HG03575 (cell line): ENCODE results near the gene GJA5.

Experiments used
- ATAC-seq: cut with Tn5 transposase; IDR thresholded peaks from one replicate; pipeline ENCODE4 v1.9.1; 2021; ENCODE audit not compliant: unreplicated experiment, insufficient number of reproducible peaks, low FRiP score; ENCODE audit errors: extremely low read depth

Gene GJA5

DNA sequence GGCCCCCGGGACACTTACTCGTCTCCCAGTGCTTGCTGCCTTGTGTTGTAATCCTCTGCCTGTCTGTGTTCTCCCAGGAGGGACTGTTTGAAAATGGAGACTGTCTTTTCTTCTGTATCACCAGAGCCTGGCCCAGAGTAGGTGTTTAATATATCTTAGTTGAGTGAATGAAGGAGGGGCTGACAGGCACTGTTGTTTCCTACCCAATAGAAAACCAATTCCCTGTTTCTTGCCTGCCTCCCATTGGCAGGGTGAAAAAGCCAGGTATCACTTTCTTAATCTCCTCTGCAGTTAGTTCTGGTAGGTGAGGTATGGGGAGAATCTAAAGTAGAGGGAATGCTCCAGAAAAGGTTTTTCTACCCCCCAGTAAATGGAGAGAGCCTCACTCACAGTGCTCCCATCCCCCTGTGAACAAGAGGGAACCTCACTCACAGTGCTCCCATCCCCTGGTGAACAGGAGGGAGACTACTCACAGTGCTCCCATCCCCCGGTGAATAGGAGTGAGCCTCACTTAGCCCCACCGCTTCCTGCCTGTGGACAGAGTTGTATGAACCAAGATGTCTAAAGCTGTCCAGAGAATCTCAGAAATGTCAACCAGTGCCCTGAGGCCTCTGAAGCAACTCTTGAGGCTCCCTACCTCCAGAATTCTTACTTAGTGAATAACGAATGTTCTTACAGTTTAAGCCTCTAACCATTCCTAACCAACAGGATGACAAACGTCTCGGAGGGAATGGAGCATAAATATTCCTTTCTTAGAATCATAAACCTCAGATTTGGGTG lies at the start of gene GJA5:
GJA5 (minus strand) TSS at position 122 of the 780 bp plus-strand sequence. CDS start 1,364 bp downstream, outside the sequence.
- ATAC-seq = no peak

DNA sequence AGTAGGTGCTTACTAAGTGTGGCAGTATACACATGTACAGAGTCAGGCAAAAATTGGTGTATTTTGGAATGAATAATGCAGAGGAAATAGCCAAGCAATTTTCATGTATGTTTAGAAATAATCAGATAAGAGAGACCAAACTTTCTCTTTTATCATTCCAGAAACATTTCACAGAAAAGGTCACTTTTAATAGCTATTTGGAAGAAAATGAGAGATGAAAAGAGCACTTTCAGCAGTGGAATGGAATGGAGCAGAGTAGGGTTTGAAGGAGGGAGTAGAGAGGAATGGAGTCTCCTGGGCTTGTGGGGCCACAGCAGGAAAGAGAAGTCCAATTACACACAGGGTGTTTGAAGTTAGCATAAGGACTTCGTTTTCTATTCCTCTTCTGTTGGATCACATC lies 48.8 kb upstream of the GJA5 start:
- ATAC-seq = no peak

GRCh38 chr1:147808025-147808424 lies 47.6 kb upstream of the GJA5 start:
- no peak for ATAC-seq

- ATAC-seq = no peak
These were observed 47.0 kb upstream of the GJA5 start for GRCh38 chr1:147807405-147807804.

GRCh38 chr1:147804942-147805723 lies 44.7 kb upstream of the GJA5 start:
- no peak for ATAC-seq

GRCh38 chr1:147800804-147801203 lies 40.4 kb upstream of the GJA5 start:
- no peak for ATAC-seq

- ATAC-seq = no peak
These were observed 38.3 kb upstream of the GJA5 start for GRCh38 chr1:147798731-147799130.

DNA sequence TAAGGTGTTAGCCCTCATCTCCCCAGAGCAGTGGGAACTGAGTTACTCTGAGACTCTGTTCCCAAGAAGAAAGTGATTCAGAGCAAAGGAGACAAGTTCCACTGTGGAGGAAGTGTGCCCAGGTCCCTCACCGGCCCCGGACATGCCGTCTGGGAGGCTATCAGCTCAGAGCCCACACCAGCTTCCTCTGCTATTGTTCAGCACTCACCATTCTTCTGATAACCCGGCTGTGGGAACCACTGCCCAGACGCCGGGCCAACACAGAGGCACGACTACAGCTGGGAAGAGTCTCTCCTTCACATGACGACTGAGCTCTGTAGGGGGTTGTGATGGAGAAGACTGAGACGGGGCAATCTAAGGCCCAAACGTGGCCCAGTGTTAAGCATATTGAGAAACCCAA lies 34.2 kb upstream of the GJA5 start:
- ATAC-seq = no peak

- ATAC-seq = no peak
These were observed 31.5 kb upstream of the GJA5 start for GRCh38 chr1:147791876-147792275.

DNA sequence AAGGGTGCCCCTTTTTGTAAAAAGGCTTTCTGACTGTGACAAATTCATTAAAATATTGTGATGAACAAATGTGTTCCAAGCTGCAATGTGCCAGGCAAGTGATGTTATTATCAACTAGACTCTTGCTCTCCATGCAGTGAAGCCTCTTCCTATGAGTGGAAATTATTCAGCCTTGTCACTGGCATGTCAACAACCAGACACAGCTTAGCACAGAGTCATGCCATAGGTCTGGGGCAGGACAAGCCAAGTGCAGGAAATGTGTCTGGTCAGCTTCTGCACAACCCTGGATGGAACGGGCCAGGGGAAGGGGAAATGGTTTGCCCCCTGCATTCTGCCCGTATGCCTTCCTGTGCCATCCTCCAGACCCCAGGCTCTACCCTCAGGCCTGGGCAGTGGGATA lies 27.4 kb upstream of the GJA5 start:
- ATAC-seq = no peak

DNA sequence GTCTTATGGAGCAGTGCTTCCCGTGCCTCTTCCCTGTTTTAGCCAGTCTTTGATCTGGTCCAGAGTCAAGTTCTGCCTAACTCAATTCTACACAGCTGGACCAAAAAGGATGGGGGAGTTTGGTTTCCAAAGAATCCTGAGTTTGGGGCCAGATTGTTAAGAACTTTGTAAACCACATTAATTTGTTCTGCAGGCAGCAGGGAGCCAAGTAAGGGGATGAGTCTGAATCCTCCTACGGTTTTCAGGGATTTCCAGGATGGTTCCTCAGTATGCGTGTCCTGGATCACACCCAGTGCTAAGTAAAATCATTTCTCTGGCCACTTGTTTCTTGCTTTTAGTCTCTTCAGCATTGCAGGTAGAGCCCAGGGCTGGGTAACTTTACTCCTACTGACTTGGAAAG lies 26.1 kb upstream of the GJA5 start:
- ATAC-seq = no peak

DNA sequence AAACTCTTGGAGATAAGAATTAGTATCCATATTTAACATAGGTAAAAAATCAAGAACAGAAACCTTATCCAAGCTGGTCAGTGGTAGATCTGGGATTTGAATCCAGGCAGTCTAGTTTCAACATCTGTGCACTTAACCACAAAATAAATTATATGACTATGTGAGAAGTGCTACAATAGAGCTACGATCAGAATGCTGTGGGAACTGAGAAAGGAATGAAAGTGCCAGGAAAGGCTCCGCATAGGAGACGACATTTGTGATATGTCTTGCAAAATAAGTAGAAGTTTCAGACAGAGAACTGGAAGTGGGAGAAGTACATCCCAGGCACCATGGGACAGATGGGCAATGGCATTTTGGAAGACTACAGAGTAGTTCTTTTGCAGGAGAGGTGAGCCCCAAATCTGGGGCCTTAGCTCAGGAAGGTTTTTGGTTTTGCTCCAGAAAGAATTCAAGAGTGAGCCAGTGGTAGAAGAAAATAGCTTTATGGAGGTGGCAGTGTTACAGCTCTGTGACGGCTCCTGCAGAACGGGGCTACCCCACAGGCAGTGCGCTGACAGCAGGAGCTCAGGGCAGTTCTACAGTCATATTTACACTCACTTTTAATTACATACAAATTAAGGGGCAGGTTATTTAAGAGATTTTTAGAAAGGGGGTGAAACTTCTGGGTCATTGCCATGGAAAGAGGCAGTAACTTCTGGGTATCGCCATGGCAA lies 25.5 kb upstream of the GJA5 start:
- ATAC-seq = no peak

- no peak for ATAC-seq
These were observed 24.5 kb upstream of the GJA5 start for GRCh38 chr1:147784941-147785340.

- no peak for ATAC-seq
These were observed 20.7 kb upstream of the GJA5 start for GRCh38 chr1:147781056-147781471.

GRCh38 chr1:147777694-147778093 lies 17.3 kb upstream of the GJA5 start:
- ATAC-seq = no peak

DNA sequence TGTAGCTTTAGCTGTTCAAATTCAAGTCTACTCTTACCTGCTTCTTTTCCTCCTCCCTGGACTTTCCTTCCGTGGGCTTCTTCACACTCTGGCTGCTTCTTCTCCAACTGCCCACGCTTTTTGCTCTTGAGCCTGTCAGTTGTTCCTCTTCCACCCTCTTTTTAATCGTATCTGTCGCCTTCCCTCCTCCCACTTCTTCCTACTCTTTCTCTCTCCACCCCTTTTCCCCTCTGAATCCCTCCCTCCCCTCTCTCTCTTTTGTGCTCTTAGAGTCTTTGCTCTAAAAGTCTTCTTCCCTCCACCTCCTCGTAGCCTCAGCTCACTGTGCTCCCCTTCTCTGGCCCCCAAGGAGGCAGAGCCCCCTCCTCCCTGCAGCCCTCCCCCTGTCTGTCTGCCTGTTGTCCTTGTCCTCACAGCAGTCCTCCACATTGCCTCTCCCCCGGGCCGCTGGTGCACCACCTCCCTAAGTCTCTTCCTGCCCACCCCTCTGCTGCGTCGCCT lies 12.9 kb upstream of the GJA5 start:
- no peak for ATAC-seq

DNA sequence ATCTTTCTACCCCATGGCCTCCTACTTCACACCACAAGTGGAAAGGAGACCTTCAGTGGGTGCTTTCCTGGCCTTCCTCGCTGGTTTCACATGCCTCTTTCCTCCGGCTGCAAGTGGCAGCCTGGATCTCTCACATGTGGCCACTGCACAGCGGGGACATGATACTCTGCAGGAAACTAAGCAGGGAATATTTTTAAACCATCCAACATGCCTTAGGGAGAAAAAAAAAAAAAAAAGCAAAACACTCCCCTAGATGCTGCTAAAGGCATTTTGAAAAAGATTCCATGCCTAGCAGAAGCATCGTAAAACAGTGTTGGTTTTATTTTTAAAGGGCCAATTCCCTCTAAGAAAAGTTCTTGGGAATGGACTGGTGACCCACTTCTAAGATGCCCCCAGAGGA lies 12.2 kb upstream of the GJA5 start:
- ATAC-seq = no peak

- no peak for ATAC-seq
These were observed 11.1 kb upstream of the GJA5 start for GRCh38 chr1:147771226-147772125.

DNA sequence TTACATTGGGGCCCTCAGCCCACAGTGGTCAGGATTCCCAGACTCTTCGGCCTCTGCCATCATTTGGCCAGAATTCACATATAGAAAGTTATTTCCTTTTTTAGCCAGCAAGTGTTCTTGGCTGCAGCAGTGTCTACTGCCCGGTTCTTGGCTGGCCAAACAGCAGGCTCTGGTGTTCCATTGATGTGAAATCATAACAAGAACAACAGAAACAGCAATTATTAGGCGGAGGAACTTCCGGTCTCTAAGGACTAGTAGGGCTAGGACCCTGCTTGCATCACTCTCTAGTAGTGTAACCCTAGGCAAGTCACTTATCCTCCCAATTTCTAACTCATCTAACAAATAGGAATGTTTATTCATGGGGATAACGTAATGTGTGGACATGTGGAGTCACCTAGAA lies 8.7 kb upstream of the GJA5 start:
- no peak for ATAC-seq
